Cardiac muscle cell (in vitro differentiated cells and primary cell): ENCODE measurements around the gene ORAI3. TPM values are rescaled to one million over a fixed set of nuclear protein-coding genes. Genes with fewer than 3 reads are reported as not detected.

Source experiments
- DNase-seq, 2 donors: peaks; one replicate each; pipeline versions ENCODE4 v3.0.0 to v3.0.0-alpha.2; 2010 to 2017; ENCODE audit warnings: low read depth in 1 of 2, low spot score in 1 of 2
- H3K27ac ChIP-seq: fragments of 200-600 bp; sonication (generic); 2 replicates; pipeline ENCODE4 v1.5.1; 2016
- H3K27me3 ChIP-seq: fragments of 200-600 bp; sonication (generic); 2 replicates; pipeline ENCODE4 v1.6.0; 2016; ENCODE audit warnings: control low read depth
- H3K36me3 ChIP-seq: fragments of 200-600 bp; sonication (generic); 2 replicates; pipeline ENCODE4 v1.5.1; 2016; ENCODE audit warnings: control low read depth
- H3K4me1 ChIP-seq: fragments of 200-600 bp; sonication (generic); 2 replicates; pipeline ENCODE4 v1.8.1; 2017; ENCODE audit warnings: low read depth, mild to moderate bottlenecking, mixed run types
- H3K4me3 ChIP-seq: fragments of 200-600 bp; sonication (generic); 2 replicates; pipeline ENCODE4 v1.5.1; 2016; ENCODE audit warnings: mild to moderate bottlenecking
- H3K9me3 ChIP-seq: fragments of 200-600 bp; sonication (generic); 2 replicates; pipeline ENCODE4 v1.5.1; 2017; ENCODE audit warnings: low read depth, mild to moderate bottlenecking, control low read depth
- polyA plus RNA-seq: library from polyadenylated mRNA; unstranded; fragments of >200 nt; fragmentation: Nextera tagmentation; extraction: Ambion mirVana; gene quantifications from 2 replicates; pipeline ENCODE4 v1.2.1, GENCODE V29; 2016
- total RNA-seq: library from RNA; depleted of rRNA; stranded (reverse); fragments of >200 nt; gene quantifications from 2 replicates; pipeline ENCODE4 v1.2.3, GENCODE V29; 2016
- TF ChIP-seq, protein P1 (sequence below): IDR thresholded peaks from 2 replicates; pipeline ENCODE4 v1.5.1; 2012; ENCODE audit warnings: low read depth, mild to moderate bottlenecking, low read length

Gene ORAI3
- total and polyA plus RNA-seq, 2 experiments from 2014 or later, result 88.5 to 101 TPM

DNA sequence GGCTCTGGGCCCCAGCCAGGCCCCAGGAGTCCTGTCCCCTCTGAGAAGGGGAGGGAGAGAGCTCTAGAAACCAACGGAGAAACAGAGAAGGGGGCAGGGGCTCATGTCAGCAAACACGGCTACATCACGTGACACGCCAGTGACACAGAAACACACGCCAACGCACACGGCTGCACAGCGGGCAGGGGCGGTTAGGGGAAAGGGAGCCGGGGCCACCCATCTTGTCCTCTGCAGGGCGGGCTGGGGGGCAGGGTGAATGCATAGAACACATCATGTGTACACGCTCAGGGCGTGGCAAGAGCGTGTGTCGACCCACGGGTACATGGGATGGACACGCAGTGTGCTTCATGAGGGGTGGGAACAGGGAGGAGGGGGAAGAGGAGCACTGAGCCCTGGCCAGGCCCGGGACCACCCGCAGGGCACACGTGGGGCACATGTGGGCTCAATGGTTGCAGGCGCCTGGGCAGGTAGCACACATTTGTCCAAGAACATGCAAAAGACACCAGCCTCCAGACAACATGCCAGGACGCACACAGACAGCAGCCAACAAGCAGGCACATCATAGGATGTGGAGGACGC is 40.7 kb downstream of the ORAI3 start:
- Histone ChIP-seq H3K4me3 (no peak overlapping the region), H3K27me3 (no peaks in the 10 kb centered on the region), H3K36me3 (no peaks in the 10 kb centered on the region), H3K9me3 (no peaks in the 10 kb centered on the region), H3K4me1 (peaks cover 10% of the 10 kb centered on the region), H3K27ac (no peak overlapping the region)
- TF ChIP-seq, protein P1, sequence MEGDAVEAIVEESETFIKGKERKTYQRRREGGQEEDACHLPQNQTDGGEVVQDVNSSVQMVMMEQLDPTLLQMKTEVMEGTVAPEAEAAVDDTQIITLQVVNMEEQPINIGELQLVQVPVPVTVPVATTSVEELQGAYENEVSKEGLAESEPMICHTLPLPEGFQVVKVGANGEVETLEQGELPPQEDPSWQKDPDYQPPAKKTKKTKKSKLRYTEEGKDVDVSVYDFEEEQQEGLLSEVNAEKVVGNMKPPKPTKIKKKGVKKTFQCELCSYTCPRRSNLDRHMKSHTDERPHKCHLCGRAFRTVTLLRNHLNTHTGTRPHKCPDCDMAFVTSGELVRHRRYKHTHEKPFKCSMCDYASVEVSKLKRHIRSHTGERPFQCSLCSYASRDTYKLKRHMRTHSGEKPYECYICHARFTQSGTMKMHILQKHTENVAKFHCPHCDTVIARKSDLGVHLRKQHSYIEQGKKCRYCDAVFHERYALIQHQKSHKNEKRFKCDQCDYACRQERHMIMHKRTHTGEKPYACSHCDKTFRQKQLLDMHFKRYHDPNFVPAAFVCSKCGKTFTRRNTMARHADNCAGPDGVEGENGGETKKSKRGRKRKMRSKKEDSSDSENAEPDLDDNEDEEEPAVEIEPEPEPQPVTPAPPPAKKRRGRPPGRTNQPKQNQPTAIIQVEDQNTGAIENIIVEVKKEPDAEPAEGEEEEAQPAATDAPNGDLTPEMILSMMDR, result no peak
- no peak for DNase-seq

DNA sequence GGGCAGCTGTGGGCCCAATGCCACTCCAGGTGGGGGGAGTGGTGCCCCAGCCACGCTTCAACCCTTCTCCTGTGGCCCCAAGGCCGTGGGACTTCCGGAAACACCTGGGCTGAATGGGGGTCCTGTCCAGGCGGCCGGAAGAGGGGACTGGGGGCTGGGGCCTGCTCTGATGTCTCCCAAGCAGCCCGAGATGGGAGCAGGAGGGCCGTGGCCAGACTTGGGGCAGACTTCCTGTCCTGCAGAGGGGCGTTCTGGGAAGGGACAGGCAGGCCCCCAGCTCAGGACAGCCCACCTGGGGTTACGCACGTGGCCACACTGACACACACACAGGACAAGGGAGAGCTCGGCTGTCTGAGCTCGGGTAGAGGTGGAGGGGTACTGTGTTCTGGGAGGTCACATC is 41.2 kb downstream of the ORAI3 start:
- H3K9me3 ChIP-seq, result no peaks in the 10 kb centered on the region
- H3K27ac ChIP-seq, result no peak overlapping the region
- TF ChIP-seq, protein P1, result no peak
- no peak overlapping the region for H3K4me3 ChIP-seq
- no peaks in the 10 kb centered on the region for H3K27me3 ChIP-seq
- H3K4me1 ChIP-seq, result peaks cover 9% of the 10 kb centered on the region
- no peaks in the 10 kb centered on the region for H3K36me3 ChIP-seq
- DNase-seq, result no peak

DNA sequence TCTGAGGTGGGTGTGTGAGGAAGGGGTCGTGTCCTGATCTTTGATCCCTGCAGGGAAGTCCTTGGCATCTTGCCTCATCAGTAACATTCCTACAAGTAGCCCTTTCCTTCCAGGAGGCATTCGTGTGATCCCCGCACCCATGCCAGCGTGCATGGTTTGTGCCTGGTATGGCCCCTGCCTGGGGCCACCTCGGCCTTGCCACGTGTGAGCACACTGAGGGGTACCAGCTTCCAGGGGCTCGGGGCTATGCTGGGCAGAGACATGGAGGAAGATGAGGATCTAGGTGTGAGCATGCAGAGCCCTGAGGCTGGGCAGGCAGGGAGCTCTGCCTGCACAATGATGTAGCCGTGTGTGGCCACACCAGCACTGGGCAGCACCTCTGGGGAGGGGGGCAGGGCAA is 42.2 kb downstream of the ORAI3 start:
- H3K4me1 ChIP-seq, result peaks cover 4% of the 10 kb centered on the region
- no peak for DNase-seq
- no peak overlapping the region for H3K27ac ChIP-seq
- H3K4me3 ChIP-seq, result no peak overlapping the region
- TF ChIP-seq, protein P1, result no peak
- peaks cover 3% of the 10 kb centered on the region for H3K27me3 ChIP-seq
- H3K9me3 ChIP-seq, result no peaks in the 10 kb centered on the region
- H3K36me3 ChIP-seq, result no peaks in the 10 kb centered on the region

DNA sequence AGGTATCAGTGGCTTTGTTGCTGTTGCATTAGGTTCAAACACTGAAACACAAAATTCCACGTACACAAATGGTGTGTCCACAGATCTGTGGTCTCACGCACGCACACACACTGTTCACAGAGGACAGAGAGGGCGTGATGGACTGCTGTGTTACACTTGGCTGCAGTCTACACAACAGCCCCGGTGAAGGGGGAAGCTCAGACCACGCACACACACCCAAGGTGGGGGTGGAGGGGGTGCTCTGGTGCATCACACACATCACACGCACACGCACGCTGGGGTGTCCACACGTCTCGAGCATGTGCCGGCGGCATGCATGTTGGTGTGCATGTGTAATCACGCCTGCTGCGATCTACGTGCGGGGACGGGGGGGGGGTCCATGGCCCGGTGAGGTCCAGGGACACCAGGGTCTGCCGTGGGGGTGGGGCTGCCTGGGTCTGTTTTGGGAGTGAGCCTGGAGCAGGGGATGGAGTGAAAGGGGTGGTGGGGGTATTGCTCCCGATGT is 43.5 kb downstream of the ORAI3 start:
- no peaks in the 10 kb centered on the region for H3K36me3 ChIP-seq
- H3K27me3 ChIP-seq, result peaks cover 14% of the 10 kb centered on the region
- DNase-seq, result no peak
- H3K27ac ChIP-seq, result no peak overlapping the region
- H3K4me1 ChIP-seq, result peaks cover 4% of the 10 kb centered on the region
- H3K9me3 ChIP-seq, result no peaks in the 10 kb centered on the region
- TF ChIP-seq, protein P1, result no peak
- H3K4me3 ChIP-seq, result no peak overlapping the region

DNA sequence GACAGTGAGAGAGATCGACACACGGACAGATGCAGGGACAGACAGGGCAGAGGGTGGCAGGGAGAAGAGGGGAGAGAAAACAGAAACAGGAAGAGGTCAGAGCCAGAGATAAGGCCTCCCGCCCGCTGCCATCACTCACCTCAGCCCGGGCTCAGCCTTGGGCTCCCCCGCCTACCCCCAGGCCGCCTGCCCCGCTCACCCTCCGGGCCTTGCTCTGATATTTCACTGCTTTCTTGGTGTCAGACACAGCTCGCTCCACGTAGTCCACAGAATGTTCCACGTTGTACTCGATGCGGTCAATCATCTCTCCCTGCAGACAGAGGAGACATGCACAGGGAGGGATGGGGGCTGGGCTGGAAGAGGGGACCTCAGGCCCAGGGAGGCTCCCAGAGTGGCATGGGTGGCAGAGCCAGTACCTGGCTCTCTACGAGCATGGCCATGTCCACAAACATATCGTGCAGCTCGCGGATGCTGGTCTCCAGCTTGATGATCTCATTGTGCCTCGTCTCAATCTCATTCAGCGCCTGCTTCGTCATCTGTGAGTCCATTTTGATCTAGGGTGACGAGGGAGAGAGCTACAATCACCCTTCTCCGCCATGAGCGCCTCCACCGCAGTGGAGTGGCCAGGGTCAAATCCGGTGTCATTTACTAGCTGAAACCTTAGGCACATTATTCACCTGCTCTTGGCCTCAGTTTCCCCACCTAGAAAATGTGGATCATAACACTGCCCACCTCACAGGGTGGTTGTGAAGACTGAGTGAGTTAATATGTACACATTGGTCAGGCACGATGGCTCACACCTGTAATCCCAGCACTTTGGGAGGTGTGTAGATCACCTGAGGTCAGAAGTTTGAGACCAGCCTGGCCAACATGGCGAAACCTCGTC is 44.3 kb downstream of the ORAI3 start:
- TF ChIP-seq, protein P1, result no peak
- H3K27ac ChIP-seq, result no peak overlapping the region
- no peaks in the 10 kb centered on the region for H3K36me3 ChIP-seq
- DNase-seq, result no peak
- H3K4me3 ChIP-seq, result no peak overlapping the region
- peaks cover 14% of the 10 kb centered on the region for H3K27me3 ChIP-seq
- no peaks in the 10 kb centered on the region for H3K9me3 ChIP-seq
- peaks cover 4% of the 10 kb centered on the region for H3K4me1 ChIP-seq
